K562 (cell line): Measurements from ENCODE around the gene NEURL1. TPM values are rescaled to one million over a fixed set of nuclear protein-coding genes. Genes with fewer than 3 reads are reported as not detected.

Experiments
- ATAC-seq: fragments of 200-7000 bp; cut with Tn5 transposase; 3 replicates; pipeline ENCODE4 v1.9.1; 2020; ENCODE audit warnings: moderate library complexity
- BruUV-seq: library from RNA; stranded (reverse); fragments of 400-500 nt; replicated peaks from 2 replicates; lab custom pipeline; 2021; lab: Mats Ljungman, UMichigan
- CTCF ChIA-PET: fragments of 300-600 bp; formaldehyde crosslinking; extraction: SDS; loops from one replicate; lab custom pipeline; 2021; ENCODE audit warnings: low intra/inter-chr PET ratio; lab: Yijun Ruan, JAX
- POLR2A ChIA-PET: fragments of 300-600, 350-650 bp; sonication (Branson Sonifier 250); formaldehyde crosslinking; extraction: SDS; loops from one replicate; lab custom pipeline; 2021; ENCODE audit warnings: antibody characterized with exemption, inconsistent platforms; lab: Yijun Ruan, JAX
- DNase-seq, 4 experiments: peaks; one replicate each; pipeline versions ENCODE4 v3.0.0 to v3.0.0-alpha.2; 2011 to 2018; ENCODE audit warnings: low spot score in 3 of 4, mixed read lengths in 3 of 4; ENCODE audit errors: extremely low read depth in 1 of 4
- FAIRE-seq: peaks from 2 replicates; lab custom pipeline; 2011; peaks lifted over from hg19 to GRCh38; lab: Jason Lieb, UNC
- H2AFZ ChIP-seq: 2 replicates; pipeline ENCODE4 v1.6.0; 2011; ENCODE audit warnings: low read depth, low read length, control low read depth, inconsistent platforms
- H3K27ac ChIP-seq: fragments of 200-600 bp; 3 replicates; pipeline ENCODE4 v1.8.0; 2011; ENCODE audit warnings: low read depth, mild to moderate bottlenecking, control low read depth, inconsistent platforms, low read length, moderate library complexity, mixed read lengths; ENCODE audit errors: extremely low read depth
- H3K27me3 ChIP-seq, 2 experiments: fragments of 300-600 bp in 1 of 2; 2 replicates in 1 of 2; 3 replicates in 1 of 2; pipeline versions ENCODE4 v1.6.0 to v1.8.0; 2011; ENCODE audit warnings: inconsistent platforms in 2 of 2, low read length in 2 of 2, mild to moderate bottlenecking in 1 of 2, mixed read lengths in 1 of 2, moderate library complexity in 1 of 2; ENCODE audit not compliant: control insufficient read depth in 2 of 2, insufficient read depth in 2 of 2
- H3K36me3 ChIP-seq: fragments of 300-600 bp; 3 replicates; pipeline ENCODE4 v1.8.0; 2011; ENCODE audit warnings: mild to moderate bottlenecking, low read length, inconsistent platforms; ENCODE audit not compliant: control insufficient read depth, insufficient read depth
- H3K4me1 ChIP-seq, 2 experiments: fragments of 200-600 bp in 1 of 2; replicated peaks in 1 of 2; 2 replicates in 1 of 2; 3 replicates in 1 of 2; pipeline versions ENCODE4 v1.5.1 to v1.8.0; 2011; ENCODE audit warnings: inconsistent platforms in 2 of 2, low read length in 2 of 2, mild to moderate bottlenecking in 1 of 2, mixed read lengths in 1 of 2, moderate library complexity in 1 of 2; ENCODE audit not compliant: control insufficient read depth in 2 of 2, insufficient read depth in 2 of 2
- H3K4me2 ChIP-seq: 2 replicates; pipeline ENCODE4 v1.6.1; 2011; ENCODE audit warnings: low read length, control low read depth, inconsistent platforms, mixed read lengths; ENCODE audit not compliant: insufficient read depth
- H3K4me3 ChIP-seq: fragments of 200-600 bp; sonication (generic), shearing (Covaris generic); 2 replicates; pipeline ENCODE4 v1.5.1; 2016; ENCODE audit warnings: control low read depth, inconsistent platforms
- H3K79me2 ChIP-seq: fragments of 200-600 bp; 3 replicates; pipeline ENCODE4 v1.8.0; 2011; ENCODE audit warnings: low read length, inconsistent platforms; ENCODE audit not compliant: control insufficient read depth, insufficient read depth
- H3K9ac ChIP-seq, 2 experiments: 2 replicates each; pipeline versions ENCODE4 v1.6.0 to v1.6.1; 2011; ENCODE audit warnings: low read depth in 2 of 2, low read length in 2 of 2, control low read depth in 1 of 2, inconsistent platforms in 1 of 2, mild to moderate bottlenecking in 1 of 2, mixed read lengths in 1 of 2; ENCODE audit not compliant: insufficient read depth in 1 of 2
- H3K9me1 ChIP-seq: one replicate; pipeline ENCODE4 v1.6.0; 2011; ENCODE audit warnings: inconsistent platforms, mild to moderate bottlenecking, low read length, moderate library complexity; ENCODE audit not compliant: control insufficient read depth, insufficient read depth
- H3K9me3 ChIP-seq: replicated peaks from 2 replicates; pipeline ENCODE4 v1.5.1; 2011; ENCODE audit warnings: low read depth, low read length, inconsistent platforms; ENCODE audit not compliant: control insufficient read depth, insufficient read depth
- H4K20me1 ChIP-seq: replicated peaks from 2 replicates; pipeline ENCODE4 v1.6.1; 2011; ENCODE audit warnings: low read length, inconsistent platforms, mixed read lengths; ENCODE audit not compliant: control insufficient read depth, insufficient read depth
- BMI1 ChIP-seq: fragments of 150-350 bp; IDR thresholded peaks from 2 replicates; pipeline ENCODE4 v1.6.1; 2014; ENCODE audit warnings: low read length
- MAFG ChIP-seq: fragments of 450-650 bp; conservative IDR thresholded peaks from 2 replicates; pipeline ENCODE4 v1.6.1; 2016; ENCODE audit warnings: missing genetic modification characterization, missing compliant biosample characterization
- NFE2 ChIP-seq: IDR thresholded peaks from 2 replicates; pipeline ENCODE4 v1.6.1; 2014; ENCODE audit warnings: antibody characterized with exemption, low read depth
- NFE2L1 ChIP-seq: fragments of 450-650 bp; IDR thresholded peaks from 2 replicates; pipeline ENCODE4 v1.6.1; 2016; ENCODE audit warnings: missing genetic modification characterization, low read depth, mild to moderate bottlenecking, missing compliant biosample characterization, moderate library complexity, borderline replicate concordance
- NFIX ChIP-seq: fragments of 250-450 bp; sonication (Bioruptor Pico); IDR thresholded peaks from 2 replicates; pipeline ENCODE4 v1.4.0; 2020; ENCODE audit warnings: low read depth, mild to moderate bottlenecking, moderate library complexity
- WGBS: fragments of 100-300 bp; shearing (Covaris generic); methylation state at CpG from one replicate; pipeline ENCODE4 v1.1.6; 2016; ENCODE audit warnings: low coverage, mixed read lengths; ENCODE audit not compliant: insufficient coverage; ENCODE audit errors: missing lambda C conversion rate; 5-methylcytosine and 5-hydroxymethylcytosine counted together
- in situ Hi-C: fragments of 300-500 bp; cut with MboI; formaldehyde crosslinking; loops from 4 replicates; pipeline ENCODE4 v1.15.0; 2018; ENCODE audit warnings: inconsistent platforms, mixed read lengths
- intact Hi-C: fragments of 100-400 bp; cut with micrococcal nuclease; formaldehyde crosslinking; loops from 2 replicates; pipeline ENCODE4 v1.14.2; 2022
- polyA plus RNA-seq, 8 experiments: library from polyadenylated mRNA; depleted of rRNA in 4 of 8; stranded (reverse) in 5 of 8; unstranded in 3 of 8; fragments of >200 nt; fragmentation: Nextera tagmentation in 2 of 8; fragmentation: Illumina TruSeq in 1 of 8; extraction: Ambion mirVana in 2 of 8; extraction: Trizol in 1 of 8; gene quantifications; 2 replicates each; pipeline versions ENCODE4 v1.2.1 to v1.2.3, GENCODE V29; 2011 to 2014; ENCODE audit warnings: inconsistent platforms in 1 of 8, missing spikeins in 1 of 8
- total RNA-seq, 7 experiments: library from RNA; depleted of rRNA in 6 of 7; stranded (reverse); fragments of >200 nt in 6 of 7; fragmentation: Illumina TruSeq in 2 of 7; extraction: Trizol in 2 of 7; gene quantifications; 2 replicates each; pipeline versions ENCODE4 v1.2.1 to v1.2.3, GENCODE V29; 2011 to 2021; ENCODE audit warnings: low replicate concordance in 1 of 7
- TF ChIP-seq, protein P1 (sequence below): fragments of 250-450 bp; sonication (Bioruptor Pico); IDR thresholded peaks from 2 replicates; pipeline ENCODE4 v1.5.1; 2021; ENCODE audit warnings: mild to moderate bottlenecking
- TF ChIP-seq, protein P2 (sequence below): fragments of 450-650 bp; IDR thresholded peaks from 2 replicates; pipeline ENCODE4 v1.6.1; 2016; ENCODE audit warnings: mild to moderate bottlenecking

NEURL1 gene
- total and polyA plus RNA-seq, 9 of the 15 experiments (the other 6 are each of a cell fraction or from before 2014, with no cell fraction given) = 0.01 to 0.45 (median 0.16) TPM; not detected in 5

DNA sequence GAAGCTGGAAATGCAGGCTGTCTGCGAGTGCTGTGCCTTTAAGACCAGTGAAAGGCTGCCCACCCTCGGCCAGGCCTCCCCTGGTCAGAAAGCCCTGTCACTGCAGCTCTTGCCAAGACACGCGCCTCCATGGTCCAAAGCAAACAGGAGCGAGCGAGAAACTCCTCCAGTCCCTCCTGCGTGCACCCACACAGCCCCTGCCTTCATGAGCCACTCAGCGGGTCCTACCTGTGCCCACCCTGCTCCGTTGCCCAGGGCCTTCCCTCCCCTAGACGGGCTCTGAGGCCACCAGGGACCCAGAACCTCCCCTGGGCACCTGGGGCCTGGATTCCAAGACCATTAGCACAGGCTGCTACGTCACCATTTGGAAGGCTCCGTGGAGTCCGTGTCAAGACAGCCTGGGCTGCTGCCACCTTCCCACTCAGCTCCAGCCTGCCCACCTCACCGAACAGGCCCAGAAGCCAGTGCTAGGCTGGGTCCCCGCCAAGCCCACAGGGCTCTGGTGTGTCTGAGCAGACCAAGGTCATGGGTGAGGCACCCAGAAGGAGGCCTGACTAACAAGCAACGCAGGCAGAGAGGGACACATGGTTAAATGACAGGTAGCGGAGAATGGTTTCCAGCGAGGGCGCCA lies 144.5 kb downstream of the NEURL1 start (continued):
- TF ChIP-seq, protein P1, sequence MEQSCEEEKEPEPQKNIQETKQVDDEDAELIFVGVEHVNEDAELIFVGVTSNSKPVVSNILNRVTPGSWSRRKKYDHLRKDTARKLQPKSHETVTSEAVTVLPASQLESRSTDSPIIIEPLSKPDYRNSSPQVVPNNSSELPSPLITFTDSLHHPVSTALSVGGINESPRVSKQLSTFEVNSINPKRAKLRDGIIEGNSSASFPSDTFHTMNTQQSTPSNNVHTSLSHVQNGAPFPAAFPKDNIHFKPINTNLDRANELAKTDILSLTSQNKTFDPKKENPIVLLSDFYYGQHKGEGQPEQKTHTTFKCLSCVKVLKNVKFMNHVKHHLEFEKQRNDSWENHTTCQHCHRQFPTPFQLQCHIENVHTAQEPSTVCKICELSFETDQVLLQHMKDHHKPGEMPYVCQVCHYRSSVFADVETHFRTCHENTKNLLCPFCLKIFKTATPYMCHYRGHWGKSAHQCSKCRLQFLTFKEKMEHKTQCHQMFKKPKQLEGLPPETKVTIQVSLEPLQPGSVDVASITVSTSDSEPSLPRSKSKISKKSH (CRISPR knock-in tag) = no peak
- TF ChIP-seq BMI1 = no peak

DNA sequence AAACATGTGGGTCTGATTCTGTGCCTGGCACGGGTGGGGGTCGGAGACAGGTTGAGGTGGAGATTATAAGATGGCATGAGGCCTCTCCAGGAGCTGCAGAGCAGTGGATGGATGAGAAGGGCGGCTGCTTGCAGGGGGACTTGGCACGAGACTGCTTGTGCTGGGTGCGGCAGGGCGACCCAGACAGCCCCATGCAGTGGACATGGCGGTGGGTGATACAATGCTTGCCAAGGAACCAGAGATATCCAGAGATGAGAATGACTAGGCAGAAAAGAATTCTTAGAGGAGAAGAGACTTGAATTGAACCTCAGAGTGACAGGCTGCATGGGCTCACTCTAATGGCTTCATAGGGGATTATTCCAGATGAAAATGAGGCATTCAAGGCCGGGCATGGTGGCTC lies 145.4 kb downstream of the NEURL1 start:
- in situ Hi-C loops = no loop called here

More for the DNA sequence above, 145.4 kb downstream of the NEURL1 start:
- Histone ChIP-seq H3K27me3 (no peaks in the 10 kb centered on the region), H3K36me3 (no peaks in the 10 kb centered on the region), H4K20me1 (no peaks in the 10 kb centered on the region), H3K9me3 (no peaks in the 10 kb centered on the region), H2AFZ (no peak overlapping the region), H3K4me1 (peaks cover 0 to 18% of the 10 kb centered on the region in 2 experiments; a peak in 2 of 5 replicates), H3K4me3 (no peak overlapping the region), H3K9me1 (no peaks in the 10 kb centered on the region), H3K79me2 (no peaks in the 10 kb centered on the region; the same call in 2 of the 3 replicates), H3K27ac (no peak overlapping the region; the same call in 2 of the 3 replicates), H3K9ac (peak overlapping the region in 1 of 2 experiments; percentile 52; a peak in 2 of 4 replicates), H3K4me2 (no peak overlapping the region)
- CTCF ChIA-PET = no interaction called here
- 61% methylated on average over 7 of the region's 8 CpGs for WGBS
- FAIRE-seq = no peak
- no TSS peak for BruUV-seq
- intact Hi-C loops = no loop called here
- ATAC-seq = no peak
- POLR2A ChIA-PET = no interaction called here
- TF ChIP-seq MAFG (peak; percentile 42), NFE2L1 (tag) (peak; percentile 7; the same call in 1 of the 2 replicates), NFE2 (peak; percentile 28; the same call in 1 of the 2 replicates), NFIX (CRISPR knock-in tag) (no peak)
- TF ChIP-seq, protein P2, sequence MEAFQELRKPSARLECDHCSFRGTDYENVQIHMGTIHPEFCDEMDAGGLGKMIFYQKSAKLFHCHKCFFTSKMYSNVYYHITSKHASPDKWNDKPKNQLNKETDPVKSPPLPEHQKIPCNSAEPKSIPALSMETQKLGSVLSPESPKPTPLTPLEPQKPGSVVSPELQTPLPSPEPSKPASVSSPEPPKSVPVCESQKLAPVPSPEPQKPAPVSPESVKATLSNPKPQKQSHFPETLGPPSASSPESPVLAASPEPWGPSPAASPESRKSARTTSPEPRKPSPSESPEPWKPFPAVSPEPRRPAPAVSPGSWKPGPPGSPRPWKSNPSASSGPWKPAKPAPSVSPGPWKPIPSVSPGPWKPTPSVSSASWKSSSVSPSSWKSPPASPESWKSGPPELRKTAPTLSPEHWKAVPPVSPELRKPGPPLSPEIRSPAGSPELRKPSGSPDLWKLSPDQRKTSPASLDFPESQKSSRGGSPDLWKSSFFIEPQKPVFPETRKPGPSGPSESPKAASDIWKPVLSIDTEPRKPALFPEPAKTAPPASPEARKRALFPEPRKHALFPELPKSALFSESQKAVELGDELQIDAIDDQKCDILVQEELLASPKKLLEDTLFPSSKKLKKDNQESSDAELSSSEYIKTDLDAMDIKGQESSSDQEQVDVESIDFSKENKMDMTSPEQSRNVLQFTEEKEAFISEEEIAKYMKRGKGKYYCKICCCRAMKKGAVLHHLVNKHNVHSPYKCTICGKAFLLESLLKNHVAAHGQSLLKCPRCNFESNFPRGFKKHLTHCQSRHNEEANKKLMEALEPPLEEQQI = no peak
- no peak for DNase-seq
